Large intestine (tissue), 3 donors: Measurements from ENCODE around the gene MLXIP. TPM values are rescaled to one million over a fixed set of nuclear protein-coding genes. Genes with fewer than 3 reads are reported as not detected.
A peak's percentile ranks its signal among the peaks of the same experiment; 100 is the strongest.

Source experiments
- DNase-seq, 2 donors: peaks; one replicate each; pipeline versions ENCODE4 v3.0.0 to v3.0.0-alpha.2; 2013
- H3K27ac ChIP-seq: one replicate; pipeline ENCODE4 v1.5.1; 2013; ENCODE audit warnings: low read length
- H3K27me3 ChIP-seq: 2 replicates; pipeline ENCODE4 v1.6.1; 2013; ENCODE audit warnings: low read length; ENCODE audit not compliant: control insufficient read depth, insufficient read depth
- H3K36me3 ChIP-seq: 2 replicates; pipeline ENCODE4 v1.6.1; 2013; ENCODE audit warnings: low read length; ENCODE audit not compliant: control insufficient read depth, insufficient read depth
- H3K4me1 ChIP-seq: one replicate; pipeline ENCODE4 v1.6.1; 2013; ENCODE audit warnings: low read length; ENCODE audit not compliant: control insufficient read depth, insufficient read depth
- H3K4me3 ChIP-seq: one replicate; pipeline ENCODE4 v1.5.1; 2013; ENCODE audit warnings: low read length
- H3K9me3 ChIP-seq: one replicate; pipeline ENCODE4 v1.6.1; 2013; ENCODE audit warnings: mild to moderate bottlenecking, low read depth, low read length, moderate library complexity; ENCODE audit not compliant: control insufficient read depth
- WGBS: methylation state at CpG from one replicate; pipeline ENCODE4 v1.1.5; 2013; ENCODE audit warnings: low lambda C conversion rate; ENCODE audit not compliant: insufficient coverage; 5-methylcytosine and 5-hydroxymethylcytosine counted together
- polyA plus RNA-seq: library from polyadenylated mRNA; unstranded; fragments of 120-200 nt; gene quantifications from one replicate; pipeline ENCODE4 v1.2.1, GENCODE V29; 2013

The MLXIP gene
- polyA plus RNA-seq, 1 donor: 51.8 TPM

GRCh38 chr12:122079033-122079531 lies 526 bp downstream of the MLXIP start:
- H3K36me3 ChIP-seq: peaks cover 7% of the 10 kb centered on the region
- WGBS: no CpG with 5 or more reads among the region's 38 CpGs
- H3K27me3 ChIP-seq: no peaks in the 10 kb centered on the region
- peak overlapping the region; percentile 55 for H3K27ac ChIP-seq
- DNase-seq: peak in 1 of 2 donors; percentile 52
- H3K9me3 ChIP-seq: no peaks in the 10 kb centered on the region
- peak overlapping the region; percentile 85 for H3K4me3 ChIP-seq
- H3K4me1 ChIP-seq: peaks cover 37% of the 10 kb centered on the region

GRCh38 chr12:122079532-122080081 lies 1.1 kb downstream of the MLXIP start:
- Histone ChIP-seq H3K9me3 (no peaks in the 10 kb centered on the region), H3K27ac (peak overlapping the region; percentile 55), H3K27me3 (no peaks in the 10 kb centered on the region), H3K4me1 (peaks cover 37% of the 10 kb centered on the region), H3K4me3 (peak overlapping the region; percentile 85), H3K36me3 (peaks cover 10% of the 10 kb centered on the region)
- no CpG with 5 or more reads among the region's 13 CpGs for WGBS
- DNase-seq: no peak

GRCh38 chr12:122080149-122081082 lies 1.9 kb downstream of the MLXIP start:
- peak in 1 of 2 donors; percentile 58 for DNase-seq
- H3K36me3 ChIP-seq: peaks cover 16% of the 10 kb centered on the region
- peak overlapping the region; percentile 85 for H3K4me3 ChIP-seq
- no peaks in the 10 kb centered on the region for H3K27me3 ChIP-seq
- no peaks in the 10 kb centered on the region for H3K9me3 ChIP-seq
- 3% methylated on average over 6 of the region's 18 CpGs for WGBS
- H3K4me1 ChIP-seq: peaks cover 37% of the 10 kb centered on the region
- H3K27ac ChIP-seq: peak overlapping the region; percentile 61

GRCh38 chr12:122081083-122081696 lies 2.6 kb downstream of the MLXIP start:
- Histone ChIP-seq H3K36me3 (peaks cover 24% of the 10 kb centered on the region), H3K4me1 (peaks cover 37% of the 10 kb centered on the region), H3K27ac (peak overlapping the region; percentile 61), H3K9me3 (no peaks in the 10 kb centered on the region), H3K27me3 (no peaks in the 10 kb centered on the region), H3K4me3 (peak overlapping the region; percentile 85)
- WGBS: no CpG with 5 or more reads among the region's 9 CpGs
- no peak for DNase-seq

- DNase-seq: peak in 1 of 2 donors; percentile 64
- Histone ChIP-seq H3K36me3 (peaks cover 29% of the 10 kb centered on the region), H3K4me1 (peaks cover 39% of the 10 kb centered on the region), H3K27ac (peak overlapping the region; percentile 61), H3K4me3 (peak overlapping the region; percentile 85), H3K9me3 (no peaks in the 10 kb centered on the region), H3K27me3 (no peaks in the 10 kb centered on the region)
- no CpG with 5 or more reads among the region's 7 CpGs for WGBS
Observed at GRCh38 chr12:122081697-122082221, 3.2 kb downstream of the MLXIP start.

GRCh38 chr12:122082621-122083356 lies 4.2 kb downstream of the MLXIP start:
- Histone ChIP-seq H3K27me3 (no peaks in the 10 kb centered on the region), H3K4me3 (no peak overlapping the region), H3K9me3 (no peaks in the 10 kb centered on the region), H3K4me1 (peaks cover 38% of the 10 kb centered on the region), H3K27ac (no peak overlapping the region), H3K36me3 (peaks cover 39% of the 10 kb centered on the region)
- 82% methylated on average over 2 of the region's 6 CpGs for WGBS
- DNase-seq: no peak

DNA sequence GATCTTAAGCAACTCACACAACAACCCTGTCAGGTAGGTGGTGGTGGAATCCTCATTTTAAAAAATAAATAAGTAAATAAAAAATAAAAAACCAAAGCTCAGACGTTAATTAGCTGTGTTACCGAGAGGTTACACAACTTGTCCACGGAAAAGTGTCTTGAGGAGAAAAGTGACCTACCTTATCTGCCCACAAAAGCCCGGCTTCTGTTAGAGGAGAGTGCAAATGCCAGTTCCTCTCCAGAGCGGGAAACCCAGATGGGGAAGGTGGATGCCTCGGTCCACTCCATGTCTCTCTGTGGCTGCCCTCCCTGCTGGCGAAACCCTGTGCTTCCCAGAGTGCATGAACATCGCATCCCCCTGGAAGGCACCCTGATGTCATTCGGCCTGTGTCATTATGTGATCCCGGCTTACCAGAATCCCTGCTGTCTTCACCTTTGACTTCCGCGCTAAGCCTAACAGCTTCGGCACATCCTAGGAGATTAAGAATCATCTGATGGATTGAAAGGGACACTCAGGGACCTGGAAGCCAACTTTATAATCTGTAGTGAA lies 6.4 kb downstream of the MLXIP start:
- H3K4me1 ChIP-seq: peaks cover 35% of the 10 kb centered on the region
- 100% methylated on average over 3 of the region's 13 CpGs for WGBS
- H3K4me3 ChIP-seq: no peak overlapping the region
- H3K36me3 ChIP-seq: peaks cover 50% of the 10 kb centered on the region
- DNase-seq: no peak
- H3K9me3 ChIP-seq: no peaks in the 10 kb centered on the region
- no peak overlapping the region for H3K27ac ChIP-seq
- H3K27me3 ChIP-seq: no peaks in the 10 kb centered on the region

DNA sequence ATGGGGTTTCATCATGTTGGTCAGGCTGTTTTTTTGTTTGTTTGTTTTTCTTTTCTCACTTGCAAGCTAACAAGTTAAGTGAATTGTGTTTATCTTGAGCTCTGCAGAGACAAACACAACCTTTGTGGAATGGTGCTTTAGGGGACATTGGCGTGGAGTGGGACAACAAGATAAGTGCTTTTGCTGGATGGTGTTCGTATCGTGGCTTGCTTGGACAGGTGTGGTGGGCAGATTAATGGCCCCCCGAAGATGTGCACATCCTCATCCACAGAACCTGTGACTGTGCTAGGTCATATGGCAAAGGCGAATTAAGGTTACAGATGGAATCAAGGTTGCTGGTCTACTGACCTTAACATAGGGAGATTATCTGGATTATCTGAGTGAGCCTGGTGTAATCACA lies 7.0 kb downstream of the MLXIP start:
- Histone ChIP-seq H3K27me3 (no peaks in the 10 kb centered on the region), H3K27ac (no peak overlapping the region), H3K4me1 (peaks cover 35% of the 10 kb centered on the region), H3K4me3 (no peak overlapping the region), H3K9me3 (no peaks in the 10 kb centered on the region), H3K36me3 (peaks cover 50% of the 10 kb centered on the region)
- DNase-seq: no peak
- no CpG with 5 or more reads among the region's 5 CpGs for WGBS

DNA sequence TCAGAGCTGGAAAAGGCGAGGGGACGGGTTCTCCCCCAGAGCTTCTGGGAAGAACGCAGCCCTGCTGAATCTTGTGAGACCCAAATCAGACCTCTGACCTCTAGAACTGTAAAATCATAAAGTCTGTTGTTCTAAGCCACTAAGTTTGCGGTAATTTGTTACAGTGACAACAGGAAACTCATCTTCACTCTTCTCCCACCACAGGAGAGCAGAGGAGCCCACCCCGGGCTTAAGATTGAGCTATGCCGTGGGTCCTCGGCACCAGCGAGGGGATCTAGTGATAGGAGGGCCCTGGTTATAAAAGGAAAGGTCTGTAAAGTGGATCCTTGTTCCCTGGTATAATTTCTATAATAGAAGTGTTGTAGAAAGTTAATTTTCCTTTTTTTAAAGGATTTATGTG lies 7.6 kb downstream of the MLXIP start:
- no CpG with 5 or more reads among the region's 8 CpGs for WGBS
- H3K4me1 ChIP-seq: peaks cover 32% of the 10 kb centered on the region
- DNase-seq: no peak
- no peaks in the 10 kb centered on the region for H3K9me3 ChIP-seq
- peaks cover 50% of the 10 kb centered on the region for H3K36me3 ChIP-seq
- no peak overlapping the region for H3K27ac ChIP-seq
- no peaks in the 10 kb centered on the region for H3K27me3 ChIP-seq
- H3K4me3 ChIP-seq: no peak overlapping the region
